A673 (cell line): ENCODE results near the gene ZNF142.

Experiments used
- CTCF ChIP-seq: fragments of 300-800, 200-600 bp; sonication (generic); conservative IDR thresholded peaks from 2 replicates; pipeline ENCODE4 v1.5.1; 2017; ENCODE audit warnings: low read depth, mild to moderate bottlenecking, antibody characterized with exemption, low read length, moderate library complexity, mixed read lengths
- EZH2 ChIP-seq: fragments of 200-600 bp; sonication (generic); IDR thresholded peaks from 2 replicates; pipeline ENCODE4 v1.6.1; 2017; ENCODE audit warnings: borderline replicate concordance, low read depth, mild to moderate bottlenecking, mixed read lengths, antibody characterized with exemption, low read length; ENCODE audit not compliant: poor library complexity, severe bottlenecking

- TF ChIP-seq CTCF (no peak), EZH2 (no peak)
Observed at GRCh38 chr2:218642121-218642656, 17.2 kb downstream of the ZNF142 start.
